ENCODE data around the gene PLGRKT. TPM values are rescaled to one million over a fixed set of nuclear protein-coding genes. Genes with fewer than 3 reads are reported as not detected.
"Not testable (repeated sequence)": the region's sequence is repeated elsewhere in the genome, so short reads cannot be mapped to it uniquely, and the experiment has no call there.

The PLGRKT gene
- total RNA-seq, 1 experiment from 2014 or later: 36.0 TPM

DNA sequence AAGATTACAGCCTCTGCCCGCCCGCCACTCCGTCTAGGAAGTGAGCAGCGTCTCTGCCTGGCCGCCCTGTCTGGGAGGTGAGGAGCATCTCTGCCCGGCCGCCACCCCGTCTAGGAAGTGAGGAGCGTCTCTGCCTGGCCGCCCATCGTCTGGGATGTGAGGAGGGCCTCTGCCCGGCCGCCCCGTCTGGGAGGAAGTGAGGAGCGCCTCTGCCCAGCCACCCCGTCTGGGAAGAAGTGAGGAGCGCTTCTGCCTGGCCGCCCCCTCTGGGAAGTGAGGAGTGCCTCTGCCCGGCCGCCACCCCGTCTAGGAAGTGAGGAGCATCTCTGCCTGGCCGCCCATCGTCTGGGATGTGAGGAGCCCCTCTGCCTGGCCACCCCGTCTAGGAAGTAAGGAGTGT lies 4.8 kb downstream of the PLGRKT start:
- not testable (repeated sequence) for DNase-seq (ENCODE audit: low read depth)

DNA sequence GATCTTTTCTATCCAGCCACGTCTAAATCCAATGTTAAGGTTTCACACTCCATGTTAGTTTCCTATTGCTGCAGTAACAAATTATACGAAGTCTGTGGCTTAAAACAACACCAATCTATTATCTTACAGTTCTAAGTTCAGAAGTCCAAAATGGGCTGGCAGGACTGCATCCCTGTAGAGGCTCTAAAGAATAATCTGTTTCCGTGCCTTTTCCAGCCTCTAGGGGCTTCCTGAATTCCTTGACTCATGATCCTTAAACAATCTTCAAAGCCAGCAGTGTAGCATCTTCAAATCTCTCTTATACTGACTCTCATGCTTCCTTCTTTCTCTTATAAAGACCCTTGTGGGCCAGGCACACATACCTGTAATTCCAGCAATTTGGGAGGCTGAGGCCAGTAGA lies 6.8 kb downstream of the PLGRKT start:
- no peak for DNase-seq (ENCODE audit: low read depth)

GRCh38 chr9:5429873-5430564 lies 7.7 kb downstream of the PLGRKT start:
- DNase-seq (ENCODE audit: low read depth): no peak

- DNase-seq (ENCODE audit: low read depth): no peak
Measured at GRCh38 chr9:5428794-5429528, 8.8 kb downstream of the PLGRKT start.

GRCh38 chr9:5428172-5428571 lies 9.6 kb downstream of the PLGRKT start:
- no peak for DNase-seq (ENCODE audit: low read depth)

GRCh38 chr9:5427005-5427404 lies 10.7 kb downstream of the PLGRKT start:
- DNase-seq (ENCODE audit: low read depth): no peak

DNA sequence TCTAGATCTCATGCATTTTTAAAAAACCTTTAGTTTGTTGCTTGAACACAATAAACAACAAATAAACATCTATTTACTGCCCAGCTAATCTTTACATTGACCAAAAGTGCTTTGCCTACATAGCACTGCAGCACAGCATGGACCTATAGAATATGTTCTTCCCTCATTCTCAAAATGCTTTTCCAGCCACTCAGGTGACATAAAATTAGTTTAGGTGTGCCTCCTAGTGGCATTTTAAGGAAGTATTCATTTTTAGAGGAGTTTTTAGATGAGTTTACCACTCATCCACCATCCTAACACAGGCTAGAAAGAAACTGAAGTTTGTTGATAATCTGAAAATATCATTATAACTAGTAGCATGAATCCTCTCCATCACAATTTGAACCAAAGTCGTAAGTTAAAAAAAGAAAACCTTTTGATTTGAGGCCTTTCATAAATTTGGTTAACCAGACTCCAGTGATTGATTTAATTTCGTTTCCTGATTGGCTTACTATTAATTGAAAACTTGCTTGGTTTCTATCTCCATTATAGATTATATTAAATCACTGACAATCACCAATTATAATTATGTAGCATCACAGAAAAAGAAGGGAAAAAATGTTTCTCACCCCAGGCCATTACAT lies 12.6 kb downstream of the PLGRKT start:
- DNase-seq (ENCODE audit: low read depth): peak; percentile 41

DNA sequence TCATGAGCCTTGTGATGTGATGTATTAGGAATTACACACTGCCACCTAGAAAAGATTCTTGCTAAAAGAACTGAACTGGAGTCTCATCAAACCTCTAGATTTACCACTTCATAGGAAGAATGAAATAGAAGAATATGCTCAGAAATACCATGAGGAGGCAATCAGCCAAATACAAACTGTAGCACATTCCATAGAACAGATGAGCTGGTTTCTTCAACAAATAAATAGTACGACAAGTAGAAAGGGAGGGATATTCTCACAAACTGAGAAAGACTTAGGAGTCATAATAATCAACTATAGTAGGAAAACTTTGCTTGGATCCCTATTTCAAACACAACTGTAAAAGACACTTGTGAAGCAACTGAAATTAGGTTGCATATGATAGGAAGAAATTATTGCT lies 15.4 kb downstream of the PLGRKT start:
- DNase-seq (ENCODE audit: low read depth): no peak

GRCh38 chr9:5421163-5421562 lies 16.6 kb downstream of the PLGRKT start:
- no peak for DNase-seq (ENCODE audit: low read depth)

GRCh38 chr9:5419987-5420386 lies 17.7 kb downstream of the PLGRKT start:
- DNase-seq (ENCODE audit: low read depth): no peak

DNA sequence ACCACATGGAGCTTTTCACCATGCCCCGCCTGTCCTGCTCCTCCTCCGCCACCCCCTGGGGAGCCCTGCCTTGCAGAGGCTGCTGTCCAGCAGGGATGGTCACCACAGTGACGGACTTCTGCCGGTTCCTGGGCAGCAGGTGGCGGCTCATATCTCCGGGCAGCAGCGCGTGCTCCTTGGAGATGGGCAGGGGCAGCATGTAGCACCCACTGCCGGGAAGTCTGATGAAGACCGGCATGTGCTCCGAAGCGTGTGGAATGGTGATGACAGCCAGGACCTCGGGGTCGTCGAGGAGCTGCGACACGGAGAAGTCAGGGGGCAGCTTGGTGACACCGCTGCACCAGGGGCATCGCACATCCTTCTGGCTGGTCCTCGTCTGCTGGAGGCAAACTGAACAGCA lies 19.2 kb downstream of the PLGRKT start:
- no peak for DNase-seq (ENCODE audit: low read depth)

GRCh38 chr9:5416953-5417352 lies 20.8 kb downstream of the PLGRKT start:
- DNase-seq (ENCODE audit: low read depth): no peak

DNA sequence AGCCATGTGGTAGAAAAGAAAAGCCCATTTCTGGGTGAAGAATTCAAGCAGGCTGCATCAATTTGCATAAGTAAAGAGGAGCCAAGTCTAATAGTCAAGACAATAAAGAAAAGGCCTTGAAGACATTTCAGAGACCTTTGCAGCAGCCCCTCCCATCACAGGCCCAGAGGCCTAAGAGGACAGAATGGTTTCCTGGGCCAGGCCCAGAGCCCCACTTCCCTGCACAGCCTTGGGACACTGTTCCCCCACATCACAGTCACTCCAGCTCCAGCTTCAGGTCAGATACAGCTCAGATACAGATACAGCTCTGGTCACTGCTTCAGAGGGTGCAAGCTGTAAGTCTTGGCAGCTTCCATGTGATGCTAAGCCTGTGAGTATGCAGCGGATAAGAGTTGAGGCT lies 29.1 kb downstream of the PLGRKT start:
- no peak for DNase-seq (ENCODE audit: low read depth)

DNA sequence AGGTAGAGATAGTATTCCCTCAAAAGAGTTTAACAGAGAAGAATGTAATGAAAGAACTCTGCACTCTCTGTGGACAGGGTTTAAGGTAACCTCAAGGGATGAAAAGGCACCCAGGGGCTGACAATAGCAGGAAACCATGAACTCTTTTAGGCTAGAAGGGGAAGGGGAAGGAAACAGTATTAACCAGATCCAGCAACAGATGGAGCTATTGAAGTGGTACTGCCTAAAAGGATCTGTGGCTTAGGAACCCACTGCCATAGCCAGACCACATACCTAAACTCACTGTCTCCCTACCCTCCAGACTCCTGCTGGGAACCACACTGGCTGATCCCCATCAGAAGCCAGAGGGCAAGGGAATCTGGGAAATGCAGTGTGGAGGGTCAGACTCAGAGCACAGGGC lies 35.5 kb downstream of the PLGRKT start:
- DNase-seq (ENCODE audit: low read depth): no peak

- DNase-seq (ENCODE audit: low read depth): not testable (repeated sequence)
Measured at GRCh38 chr9:5397547-5397946, 40.2 kb downstream of the PLGRKT start.

DNA sequence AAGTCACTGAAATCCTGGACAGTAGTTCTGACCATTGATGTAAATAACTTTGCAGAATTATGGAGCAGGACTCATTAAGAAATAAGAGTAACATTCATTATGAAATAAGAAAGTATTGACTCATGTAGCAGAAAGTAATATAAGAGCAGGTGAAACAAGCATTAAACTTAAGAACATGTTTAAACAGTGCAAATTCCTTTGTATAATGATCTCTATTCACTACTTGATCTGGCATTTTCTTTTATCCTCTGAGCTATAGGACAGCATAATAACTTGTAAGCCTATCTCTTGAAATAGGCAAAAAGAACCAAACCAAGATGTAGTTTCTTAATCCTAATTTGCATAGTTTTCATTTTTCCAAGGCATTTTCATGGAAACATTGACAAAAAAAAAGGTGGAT lies 42.3 kb downstream of the PLGRKT start:
- no peak for DNase-seq (ENCODE audit: low read depth)

DNA sequence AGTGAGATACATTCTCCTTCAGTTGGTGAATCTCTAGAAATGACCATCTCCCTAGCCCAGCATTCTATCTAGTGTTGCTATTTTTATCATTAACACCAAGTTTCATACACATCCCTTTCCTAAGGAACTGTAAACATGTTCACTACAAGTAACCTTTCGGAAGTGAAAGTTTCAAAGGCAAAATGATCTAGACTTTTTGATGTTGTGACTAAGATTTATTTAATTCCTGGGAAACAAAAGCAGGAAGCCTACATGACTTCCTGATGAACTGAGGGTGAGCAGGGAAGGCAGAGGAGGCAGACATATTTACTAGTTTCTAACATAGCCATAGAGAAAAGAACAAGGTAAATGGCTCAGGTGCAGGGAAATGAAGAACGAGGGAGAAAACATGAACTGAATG lies 43.7 kb downstream of the PLGRKT start:
- not testable (repeated sequence) for DNase-seq (ENCODE audit: low read depth)

DNA sequence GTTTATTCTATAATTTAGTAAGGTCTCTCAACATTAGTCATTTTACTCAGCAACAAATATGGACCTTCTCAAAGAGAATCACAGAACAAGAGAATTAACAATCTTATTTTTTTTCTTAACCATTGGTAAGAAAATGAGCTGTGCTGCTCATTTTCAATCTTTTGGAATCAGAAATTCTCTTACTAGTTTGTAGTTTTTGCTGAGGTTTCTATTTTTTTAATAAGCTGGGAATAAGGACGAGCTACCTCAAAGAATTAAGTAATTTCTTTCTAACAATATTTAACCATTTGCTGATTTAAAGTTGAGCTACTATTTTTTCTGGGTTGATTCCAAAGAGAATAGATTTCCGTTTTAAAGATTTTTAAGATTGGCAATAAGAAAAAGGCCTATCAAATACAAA lies 44.2 kb downstream of the PLGRKT start:
- DNase-seq (ENCODE audit: low read depth): no peak

- no peak for DNase-seq (ENCODE audit: low read depth)
Measured at GRCh38 chr9:5392285-5392684, 45.4 kb downstream of the PLGRKT start.

- DNase-seq (ENCODE audit: low read depth): peak; percentile 91
Measured at GRCh38 chr9:5389109-5389732, 48.5 kb downstream of the PLGRKT start.

DNA sequence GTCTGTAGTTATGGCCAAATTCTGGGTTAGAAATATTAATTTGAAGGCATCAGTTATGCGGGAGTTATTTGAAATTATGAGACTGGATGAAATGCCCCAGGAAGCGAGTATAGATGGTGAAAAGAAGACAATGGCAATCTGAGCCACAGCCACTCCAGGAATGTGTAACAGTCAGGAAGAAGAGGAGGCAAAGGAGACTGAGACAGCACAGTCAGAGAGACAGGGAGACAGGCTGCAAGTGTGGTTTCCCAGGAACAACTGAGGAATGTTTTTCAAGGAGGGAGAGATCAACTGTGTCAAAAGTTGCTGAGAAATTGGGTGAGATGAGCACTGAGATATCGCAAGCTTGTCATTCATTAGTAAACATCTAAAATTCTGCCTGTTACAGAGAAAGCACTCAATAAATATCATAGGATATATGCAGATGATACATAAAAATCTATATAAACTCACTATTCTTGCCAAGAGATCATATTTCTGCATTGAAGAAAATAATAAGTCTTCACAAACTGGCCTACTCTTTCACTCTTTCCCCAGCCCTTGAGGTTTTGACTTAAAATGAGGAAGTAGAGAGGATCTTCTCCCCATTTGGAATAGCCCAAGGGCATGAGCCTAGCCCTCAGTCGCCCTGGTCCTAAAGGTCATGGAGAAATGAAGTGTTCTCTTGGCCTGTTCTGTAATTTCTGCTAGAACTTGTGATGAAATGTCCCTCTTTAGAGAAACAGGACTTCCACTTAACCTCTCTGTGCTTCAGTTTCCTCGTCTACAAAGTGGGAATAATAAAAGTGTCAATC lies 49.5 kb downstream of the PLGRKT start:
- DNase-seq (ENCODE audit: low read depth): peak; percentile 69

DNA sequence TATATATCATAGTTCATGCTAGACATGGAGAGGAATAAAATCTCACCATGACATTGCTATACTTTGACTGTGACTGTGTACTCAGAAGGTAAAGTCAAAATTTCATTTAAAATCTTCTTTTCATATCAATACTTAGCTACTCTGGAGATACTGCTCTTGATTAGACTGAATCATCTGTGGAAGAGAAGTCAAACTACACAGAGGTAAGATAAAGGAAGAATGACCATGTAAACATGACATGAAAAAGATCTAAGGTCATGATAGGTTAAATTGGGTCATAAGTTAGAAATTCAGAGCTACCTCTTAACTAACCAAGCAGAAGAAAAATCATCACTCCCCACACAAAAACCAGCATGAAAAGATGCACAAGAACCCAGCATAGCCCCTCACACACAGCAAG lies 53.3 kb downstream of the PLGRKT start:
- no peak for DNase-seq (ENCODE audit: low read depth)
